GM04504 (cell line): Measurements from ENCODE around the gene ITPKA.

ENCODE experiments used
- DNase-seq: peaks from one replicate; pipeline ENCODE4 v3.0.0-alpha.2; 2012; ENCODE audit warnings: low read depth

ITPKA gene

GRCh38 chr15:41490355-41490754 is 3.3 kb upstream of the ITPKA start:
- peak; percentile 89 for DNase-seq

GRCh38 chr15:41491889-41492288 is 1.8 kb upstream of the ITPKA start:
- DNase-seq: no peak

GRCh38 chr15:41492597-41493204 is 973 bp upstream of the ITPKA start:
- DNase-seq: no peak

GRCh38 chr15:41493902-41494189 is 172 bp downstream of the ITPKA start:
- no peak for DNase-seq

GRCh38 chr15:41494190-41494921 is 682 bp downstream of the ITPKA start:
- DNase-seq: no peak

- DNase-seq: no peak
Measured at GRCh38 chr15:41494922-41495735, 1.5 kb downstream of the ITPKA start.

- DNase-seq: no peak
Measured at GRCh38 chr15:41495736-41496599, 2.3 kb downstream of the ITPKA start.

GRCh38 chr15:41498657-41499056 is 5.0 kb downstream of the ITPKA start:
- DNase-seq: no peak

- no peak for DNase-seq
Measured at GRCh38 chr15:41499109-41499851, 5.6 kb downstream of the ITPKA start.

- DNase-seq: no peak
Measured at GRCh38 chr15:41501191-41501917, 7.7 kb downstream of the ITPKA start.

GRCh38 chr15:41501931-41502794 is 8.5 kb downstream of the ITPKA start:
- DNase-seq: no peak

GRCh38 chr15:41502795-41503668 is 9.4 kb downstream of the ITPKA start:
- DNase-seq: no peak

- no peak for DNase-seq
Measured at GRCh38 chr15:41503669-41504010, 10.0 kb downstream of the ITPKA start.

GRCh38 chr15:41504751-41505492 is 11.2 kb downstream of the ITPKA start:
- no peak for DNase-seq

- no peak for DNase-seq
Measured at GRCh38 chr15:41505776-41506175, 12.1 kb downstream of the ITPKA start.

- no peak for DNase-seq
Measured at GRCh38 chr15:41506796-41507341, 13.2 kb downstream of the ITPKA start.

GRCh38 chr15:41507820-41508290 is 14.2 kb downstream of the ITPKA start:
- DNase-seq: no peak

- DNase-seq: no peak
Measured at GRCh38 chr15:41510728-41511127, 17.1 kb downstream of the ITPKA start.
